GM06990 (cell line): ENCODE data around the gene FFAR1.

Experiments used
- DNase-seq: peaks from one replicate; pipeline ENCODE4 v3.0.0-alpha.2; 2011; ENCODE audit not compliant: insufficient read length; ENCODE audit errors: extremely low read depth
- H3K27me3 ChIP-seq: replicated peaks from 2 replicates; pipeline ENCODE4 v1.6.0; 2011; ENCODE audit warnings: low read length; ENCODE audit not compliant: control insufficient read depth, insufficient read depth
- H3K36me3 ChIP-seq: 2 replicates; pipeline ENCODE4 v1.5.1; 2011; ENCODE audit warnings: low read length; ENCODE audit not compliant: control insufficient read depth, insufficient read depth
- H3K4me3 ChIP-seq: replicated peaks from 2 replicates; pipeline ENCODE4 v1.5.1; 2011; ENCODE audit warnings: low read depth, mild to moderate bottlenecking, control low read depth, low read length
- TF ChIP-seq, protein P1 (sequence below): IDR thresholded peaks from 2 replicates; pipeline ENCODE4 v1.5.1; 2011; ENCODE audit warnings: low read length, control low read depth, mild to moderate bottlenecking, inconsistent platforms; ENCODE audit not compliant: insufficient read depth, poor library complexity, severe bottlenecking

FFAR1 gene

GRCh38 chr19:35380450-35381124, 32.9 kb downstream of the FFAR1 start:
- no peak for DNase-seq
- TF ChIP-seq, protein P1, sequence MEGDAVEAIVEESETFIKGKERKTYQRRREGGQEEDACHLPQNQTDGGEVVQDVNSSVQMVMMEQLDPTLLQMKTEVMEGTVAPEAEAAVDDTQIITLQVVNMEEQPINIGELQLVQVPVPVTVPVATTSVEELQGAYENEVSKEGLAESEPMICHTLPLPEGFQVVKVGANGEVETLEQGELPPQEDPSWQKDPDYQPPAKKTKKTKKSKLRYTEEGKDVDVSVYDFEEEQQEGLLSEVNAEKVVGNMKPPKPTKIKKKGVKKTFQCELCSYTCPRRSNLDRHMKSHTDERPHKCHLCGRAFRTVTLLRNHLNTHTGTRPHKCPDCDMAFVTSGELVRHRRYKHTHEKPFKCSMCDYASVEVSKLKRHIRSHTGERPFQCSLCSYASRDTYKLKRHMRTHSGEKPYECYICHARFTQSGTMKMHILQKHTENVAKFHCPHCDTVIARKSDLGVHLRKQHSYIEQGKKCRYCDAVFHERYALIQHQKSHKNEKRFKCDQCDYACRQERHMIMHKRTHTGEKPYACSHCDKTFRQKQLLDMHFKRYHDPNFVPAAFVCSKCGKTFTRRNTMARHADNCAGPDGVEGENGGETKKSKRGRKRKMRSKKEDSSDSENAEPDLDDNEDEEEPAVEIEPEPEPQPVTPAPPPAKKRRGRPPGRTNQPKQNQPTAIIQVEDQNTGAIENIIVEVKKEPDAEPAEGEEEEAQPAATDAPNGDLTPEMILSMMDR = no peak
- H3K4me3 ChIP-seq = no peak overlapping the region
- H3K27me3 ChIP-seq = no peaks in the 10 kb centered on the region
- no peaks in the 10 kb centered on the region for H3K36me3 ChIP-seq

DNA sequence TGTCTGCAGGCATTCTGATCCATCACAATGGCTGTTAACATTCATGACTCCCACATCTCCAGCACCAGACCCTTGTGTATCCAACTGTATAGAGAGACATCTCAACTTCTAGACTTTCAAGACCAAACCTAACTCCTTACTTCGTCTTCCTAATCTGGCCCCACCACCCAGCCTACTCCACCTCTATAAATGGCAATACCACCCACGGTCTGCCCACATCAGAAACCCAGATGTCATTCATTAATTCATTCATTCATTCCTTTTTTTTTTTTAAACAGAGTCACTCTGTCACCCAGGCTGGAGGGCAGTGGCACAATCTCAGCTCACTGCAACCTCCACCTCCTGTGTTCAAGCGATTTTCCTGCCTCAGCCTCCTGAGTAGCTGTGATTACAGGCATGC, 33.6 kb downstream of the FFAR1 start:
- Histone ChIP-seq H3K4me3 (no peak overlapping the region), H3K36me3 (no peaks in the 10 kb centered on the region), H3K27me3 (no peaks in the 10 kb centered on the region)
- TF ChIP-seq, protein P1 = no peak
- no peak for DNase-seq

DNA sequence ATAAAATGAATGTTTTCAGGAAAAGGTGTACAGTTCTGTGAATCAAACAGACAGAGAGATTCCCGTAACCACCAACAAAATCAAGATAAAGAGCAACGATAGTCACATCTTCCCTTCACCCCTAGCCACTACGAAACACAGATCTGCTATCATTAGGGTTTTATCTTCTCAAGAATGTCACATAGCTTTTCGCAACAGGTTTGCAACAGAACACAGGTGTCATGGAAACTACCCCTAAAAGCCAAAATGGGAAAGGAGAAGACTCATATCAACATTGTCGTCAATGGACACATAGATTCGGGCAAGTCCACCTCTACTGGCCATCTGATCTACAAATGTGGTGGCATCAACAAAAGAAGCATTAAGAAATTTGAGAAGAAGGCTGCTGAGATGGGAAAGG, 34.2 kb downstream of the FFAR1 start:
- no peak overlapping the region for H3K4me3 ChIP-seq
- H3K27me3 ChIP-seq = no peaks in the 10 kb centered on the region
- TF ChIP-seq, protein P1 = no peak
- no peaks in the 10 kb centered on the region for H3K36me3 ChIP-seq
- DNase-seq = no peak

GRCh38 chr19:35383536-35383935, 35.8 kb downstream of the FFAR1 start:
- H3K36me3 ChIP-seq = no peaks in the 10 kb centered on the region
- H3K27me3 ChIP-seq = no peaks in the 10 kb centered on the region
- no peak overlapping the region for H3K4me3 ChIP-seq
- TF ChIP-seq, protein P1 = no peak
- no peak for DNase-seq

- Histone ChIP-seq H3K4me3 (no peak overlapping the region), H3K27me3 (no peaks in the 10 kb centered on the region), H3K36me3 (no peaks in the 10 kb centered on the region)
- DNase-seq = no peak
- TF ChIP-seq, protein P1 = no peak
Measured at GRCh38 chr19:35388277-35389054, 40.8 kb downstream of the FFAR1 start.
